IMR-90 (cell line): ENCODE results near the gene PDZRN3. TPM values are rescaled to one million over a fixed set of nuclear protein-coding genes. Genes with fewer than 3 reads are reported as not detected.

Source experiments
- ATAC-seq: fragments of 200-7000 bp; cut with Tn5 transposase; 2 replicates; pipeline ENCODE4 v1.9.1; 2020; ENCODE audit warnings: low read depth, mild to moderate bottlenecking, moderate library complexity
- BruUV-seq: library from RNA; stranded (reverse); fragments of 400-500 nt; replicated peaks from 2 replicates; lab custom pipeline; 2021; lab: Mats Ljungman, UMichigan
- CTCF ChIA-PET: fragments of 300-600 bp; formaldehyde crosslinking; extraction: SDS; loops from one replicate; lab custom pipeline; 2021; ENCODE audit warnings: antibody characterized with exemption; lab: Yijun Ruan, JAX
- POLR2A ChIA-PET: fragments of 300-600 bp; sonication (Branson Sonifier 250); formaldehyde crosslinking; loops from one replicate; lab custom pipeline; 2022; ENCODE audit warnings: antibody characterized with exemption; ENCODE audit not compliant: unreplicated experiment; lab: Charles Lee
- DNase-seq: peaks from one replicate; pipeline ENCODE4 v3.0.0; 2013
- H2AFZ ChIP-seq: replicated peaks from 2 replicates; pipeline ENCODE3; 2013; ENCODE audit warnings: low read length, mild to moderate bottlenecking; ENCODE audit not compliant: poor library complexity
- H2AK5ac ChIP-seq: 2 replicates; pipeline ENCODE4 v1.6.1; 2013; ENCODE audit warnings: low read depth, low read length, inconsistent platforms
- H2AK9ac ChIP-seq: replicated peaks from 2 replicates; pipeline ENCODE3; 2013; ENCODE audit warnings: mild to moderate bottlenecking, low read depth, low read length, moderate library complexity; ENCODE audit not compliant: poor library complexity
- H2BK120ac ChIP-seq: 2 replicates; pipeline ENCODE4 v1.6.1; 2013; ENCODE audit warnings: low read depth, low read length, inconsistent platforms
- H2BK15ac ChIP-seq: 3 replicates; pipeline ENCODE4 v1.6.1; 2013; ENCODE audit warnings: low read depth, low read length, inconsistent platforms
- H2BK20ac ChIP-seq: 2 replicates; pipeline ENCODE4 v1.6.1; 2013; ENCODE audit warnings: low read depth, mild to moderate bottlenecking, inconsistent platforms, low read length, moderate library complexity
- H2BK5ac ChIP-seq: 2 replicates; pipeline ENCODE4 v1.6.1; 2013; ENCODE audit warnings: mild to moderate bottlenecking, low read depth, low read length, inconsistent platforms; ENCODE audit not compliant: poor library complexity, severe bottlenecking
- H3K14ac ChIP-seq: replicated peaks from 2 replicates; pipeline ENCODE4 v1.6.1; 2013; ENCODE audit warnings: low read depth, low read length, inconsistent platforms
- H3K18ac ChIP-seq: 2 replicates; pipeline ENCODE4 v1.6.1; 2013; ENCODE audit warnings: low read depth, low read length, control low read depth
- H3K23ac ChIP-seq: 2 replicates; pipeline ENCODE4 v1.6.1; 2013; ENCODE audit warnings: low read depth, low read length, inconsistent platforms
- H3K27ac ChIP-seq: 2 replicates; pipeline ENCODE4 v1.5.1; 2013; ENCODE audit warnings: mild to moderate bottlenecking, control low read depth, low read length; ENCODE audit not compliant: insufficient read depth
- H3K27me3 ChIP-seq: 2 replicates; pipeline ENCODE4 v1.6.1; 2013; ENCODE audit warnings: low read length; ENCODE audit not compliant: control insufficient read depth, insufficient read depth
- H3K36me3 ChIP-seq: 2 replicates; pipeline ENCODE4 v1.6.1; 2013; ENCODE audit warnings: low read length, mixed read lengths; ENCODE audit not compliant: control insufficient read depth, insufficient read depth
- H3K4ac ChIP-seq: 2 replicates; pipeline ENCODE4 v1.6.1; 2013; ENCODE audit warnings: low read depth, low read length, inconsistent platforms
- H3K4me1 ChIP-seq: 2 replicates; pipeline ENCODE4 v1.6.1; 2013; ENCODE audit warnings: low read length, mixed read lengths; ENCODE audit not compliant: control insufficient read depth, insufficient read depth
- H3K4me2 ChIP-seq: 2 replicates; pipeline ENCODE4 v1.6.1; 2013; ENCODE audit warnings: low read depth, mild to moderate bottlenecking, control low read depth, low read length, moderate library complexity
- H3K4me3 ChIP-seq: 2 replicates; pipeline ENCODE4 v1.5.1; 2013; ENCODE audit warnings: low read depth, mild to moderate bottlenecking, control low read depth, low read length, moderate library complexity; ENCODE audit not compliant: insufficient read depth
- H3K56ac ChIP-seq: 2 replicates; pipeline ENCODE4 v1.6.1; 2013; ENCODE audit warnings: low read length, inconsistent platforms; ENCODE audit not compliant: insufficient read depth; ENCODE audit errors: extremely low read depth
- H3K79me1 ChIP-seq, 2 experiments: 2 replicates each; pipeline ENCODE4 v1.6.1; 2013; ENCODE audit warnings: low read length in 2 of 2, inconsistent platforms in 1 of 2, low read depth in 1 of 2
- H3K9ac ChIP-seq: 2 replicates; pipeline ENCODE4 v1.6.1; 2013; ENCODE audit warnings: low read depth, low read length, control low read depth
- H3K9me1 ChIP-seq: 2 replicates; pipeline ENCODE4 v1.6.1; 2013; ENCODE audit warnings: low read length, inconsistent platforms; ENCODE audit not compliant: insufficient read depth
- H3K9me3 ChIP-seq: 2 replicates; pipeline ENCODE4 v1.6.1; 2013; ENCODE audit warnings: low read length; ENCODE audit not compliant: control insufficient read depth, insufficient read depth
- H4K20me1 ChIP-seq: 2 replicates; pipeline ENCODE4 v1.6.1; 2013; ENCODE audit warnings: low read length, inconsistent platforms; ENCODE audit not compliant: insufficient read depth
- H4K5ac ChIP-seq: 2 replicates; pipeline ENCODE4 v1.6.1; 2013; ENCODE audit warnings: mild to moderate bottlenecking, low read depth, low read length, control low read depth
- H4K8ac ChIP-seq, 2 experiments: 2 replicates each; pipeline ENCODE4 v1.6.1; 2013; ENCODE audit warnings: low read depth in 2 of 2, low read length in 2 of 2, control low read depth in 1 of 2, inconsistent platforms in 1 of 2
- H4K91ac ChIP-seq: 2 replicates; pipeline ENCODE4 v1.6.1; 2013; ENCODE audit warnings: low read depth, low read length, inconsistent platforms; ENCODE audit not compliant: insufficient read depth
- CEBPB ChIP-seq: IDR thresholded peaks from 2 replicates; pipeline ENCODE4 v1.6.1; 2012; ENCODE audit warnings: low read depth, low read length, improper control_type of control experiment
- CTCF ChIP-seq: conservative IDR thresholded peaks from 2 replicates; pipeline ENCODE4 v1.5.1; 2012; ENCODE audit warnings: mild to moderate bottlenecking, low read depth, low read length, improper control_type of control experiment
- MAFK ChIP-seq: IDR thresholded peaks from 2 replicates; pipeline ENCODE4 v1.6.1; 2012; ENCODE audit warnings: low read depth, low read length, improper control_type of control experiment
- POLR2A ChIP-seq: IDR thresholded peaks from 2 replicates; pipeline ENCODE4 v1.6.1; 2012; ENCODE audit warnings: mild to moderate bottlenecking, low read depth, low read length
- RAD21 ChIP-seq: IDR thresholded peaks from 2 replicates; pipeline ENCODE4 v1.6.1; 2012; ENCODE audit warnings: low read length, improper control_type of control experiment
- RFX5 ChIP-seq: IDR thresholded peaks from 2 replicates; pipeline ENCODE4 v1.8.0; 2012; ENCODE audit warnings: low read depth, mild to moderate bottlenecking, low read length, moderate library complexity
- SMC3 ChIP-seq: fragments of 150-350 bp; IDR thresholded peaks from 2 replicates; pipeline ENCODE4 v1.6.1; 2016; ENCODE audit warnings: low read depth, mild to moderate bottlenecking, antibody characterized with exemption, low read length, moderate library complexity
- WGBS, 2 experiments: methylation state at CpG; one replicate each; pipeline versions ENCODE4 v1.1.5 to v1.1.7; 2013; ENCODE audit warnings: missing lambda C conversion rate in 2 of 2; ENCODE audit not compliant: insufficient read length in 1 of 2; ENCODE audit errors: extremely low coverage in 2 of 2; 5-methylcytosine and 5-hydroxymethylcytosine counted together
- dilution Hi-C: fragments of 300-500 bp; cut with HindIII; formaldehyde crosslinking; loops from one replicate; pipeline ENCODE4 v1.14.3; 2018; ENCODE audit warnings: low sequenced_read_pairs; ENCODE audit not compliant: unreplicated experiment
- in situ Hi-C: fragments of 300-500 bp; cut with MboI; formaldehyde crosslinking; loops from 3 replicates; pipeline ENCODE4 v1.14.3; 2019; ENCODE audit warnings: low sequenced_read_pairs, inconsistent platforms, mixed read lengths
- intact Hi-C: fragments of 100-400 bp; cut with micrococcal nuclease; formaldehyde crosslinking; loops from 2 replicates; pipeline ENCODE4 v1.10.0; 2022
- polyA plus RNA-seq, 3 experiments: library from polyadenylated mRNA; depleted of rRNA; stranded (reverse); fragments of >200 nt; gene quantifications; 2 replicates each; pipeline ENCODE4 v1.2.3, GENCODE V29; 2012; ENCODE audit warnings: low replicate concordance in 1 of 3
- total RNA-seq: library from RNA; depleted of rRNA; stranded (reverse); fragments of >200 nt; gene quantifications from 2 replicates; pipeline ENCODE4 v1.2.3, GENCODE V29; 2012

The PDZRN3 gene
- total and polyA plus RNA-seq, 2 of the 4 experiments (the other 2 are of a cell fraction): 9.4 to 17.0 TPM

GRCh38 chr3:73502609-73503583 is 121.8 kb downstream of the PDZRN3 start:
- Histone ChIP-seq H2BK5ac (peak overlapping the region; percentile 96), H3K4me3 (peak overlapping the region; percentile 1; the same call in 1 of the 2 replicates), H3K4ac (peak overlapping the region; percentile 75; the same call in 1 of the 2 replicates), H3K9me1 (peaks cover 4% of the 10 kb centered on the region; the same call in 1 of the 2 replicates), H2AFZ (peak overlapping the region; percentile 34), H4K20me1 (peaks cover 3% of the 10 kb centered on the region; the same call in 1 of the 2 replicates), H4K5ac (peak overlapping the region; percentile 72), H2AK9ac (no peak overlapping the region), H3K79me1 (peaks cover 4 to 25% of the 10 kb centered on the region in 2 experiments; a peak in 3 of 4 replicates), H3K36me3 (no peaks in the 10 kb centered on the region), H2AK5ac (0 out of 2 replicates have a peak overlapping the region, but pooled peaks have one; percentile 54), H3K9ac (peak overlapping the region; percentile 45), H2BK15ac (peak overlapping the region; percentile 35; the same call in 1 of the 3 replicates), H3K27me3 (no peaks in the 10 kb centered on the region), H3K23ac (peak overlapping the region; percentile 55; the same call in 1 of the 2 replicates), H4K91ac (peak overlapping the region; percentile 72), H3K14ac (peak overlapping the region; percentile 70), H3K56ac (no peak overlapping the region), H2BK20ac (peak overlapping the region; percentile 64), H2BK120ac (peak overlapping the region; percentile 84), H3K9me3 (no peaks in the 10 kb centered on the region), H3K18ac (peak overlapping the region; percentile 91), H4K8ac (peak overlapping the region; percentile 82 to 83), H3K4me1 (peaks cover 10% of the 10 kb centered on the region; the same call in 1 of the 2 replicates), H3K27ac (peak overlapping the region; percentile 70; the same call in 1 of the 2 replicates), H3K4me2 (peak overlapping the region; percentile 60)
- intact Hi-C loops: loop anchor here (1.0 kb wide), 2 partner anchors 48 to 402 kb away; no protein-coding TSS in a partner anchor
- CTCF ChIA-PET: interaction anchor here (0.5 to 1.5 kb wide), 12 partner anchors 9 to 408 kb away, joined by 3 to 7 read pairs (median 3); no protein-coding TSS in a partner anchor
- peak; percentile 98 for DNase-seq
- dilution Hi-C loops: loop anchor here (25.0 kb wide), 1 partner anchor 109 kb away; the partner anchor contains the start of gene PDZRN3
- no CpG with 5 or more reads among the region's 6 CpGs for WGBS, 2 experiments
- POLR2A ChIA-PET: interaction anchor here (0.5 kb wide), 1 partner anchor 37 kb away, joined by 3 read pairs; no protein-coding TSS in a partner anchor
- ATAC-seq: peak; percentile 84
- TF ChIP-seq MAFK (peak; percentile 51; the same call in 1 of the 2 replicates), RFX5 (no peak), CTCF (peak; percentile 94), CEBPB (peak; percentile 51; the same call in 1 of the 2 replicates), SMC3 (peak; percentile 93), POLR2A (no peak), RAD21 (peak; percentile 96)
- in situ Hi-C loops: loop anchor here (5.0 to 25.0 kb wide), 3 partner anchors 109 to 401 kb away; partner anchors contain the start of gene PDZRN3
- BruUV-seq: no TSS peak
